Neuron (in vitro differentiated cells): ENCODE measurements around the gene RHOV.
"Not testable (repeated sequence)": the region's sequence is repeated elsewhere in the genome, so short reads cannot be mapped to it uniquely, and the experiment has no call there.

Experiments
- H2AFZ ChIP-seq: one replicate; pipeline ENCODE4 v1.6.1; 2013; ENCODE audit warnings: low read depth, mild to moderate bottlenecking, inconsistent platforms, low read length, moderate library complexity
- H3K27me3 ChIP-seq: one replicate; pipeline ENCODE4 v1.6.1; 2013; ENCODE audit warnings: low read length; ENCODE audit not compliant: insufficient read depth
- H3K36me3 ChIP-seq: one replicate; pipeline ENCODE4 v1.6.1; 2013; ENCODE audit warnings: low read length; ENCODE audit not compliant: insufficient read depth
- H3K4me1 ChIP-seq: one replicate; pipeline ENCODE4 v1.6.1; 2013; ENCODE audit warnings: low read length; ENCODE audit not compliant: insufficient read depth
- H3K4me3 ChIP-seq: 2 replicates; pipeline ENCODE4 v1.5.1; 2013; ENCODE audit warnings: mild to moderate bottlenecking, low read length, moderate library complexity
- H3K9me3 ChIP-seq: one replicate; pipeline ENCODE4 v1.6.1; 2013; ENCODE audit warnings: low read length

RHOV gene

DNA sequence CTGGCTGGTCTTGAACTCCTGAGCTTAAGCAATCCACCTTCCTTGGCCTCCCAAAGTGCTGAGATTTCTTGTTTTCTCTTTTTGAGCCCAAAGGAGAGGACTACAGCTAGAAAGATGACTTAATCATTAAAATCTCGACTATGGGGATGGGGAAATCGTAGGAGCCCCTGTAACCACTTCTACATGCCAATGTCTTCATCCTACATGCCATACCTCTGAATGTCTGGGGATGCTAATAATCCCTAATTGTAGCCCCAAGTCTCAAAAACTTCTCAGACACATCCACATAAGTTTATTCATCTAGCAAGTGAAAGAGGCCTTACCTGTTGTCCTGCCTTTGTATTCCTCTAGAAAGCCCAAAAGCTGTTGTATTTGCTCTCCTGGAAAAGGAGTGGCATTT lies 3.7 kb upstream of the RHOV start:
- H3K36me3 ChIP-seq = no peaks in the 10 kb centered on the region
- peaks cover 5% of the 10 kb centered on the region for H3K4me1 ChIP-seq
- peaks cover 19% of the 10 kb centered on the region for H3K27me3 ChIP-seq
- no peak overlapping the region for H3K4me3 ChIP-seq
- no peak overlapping the region for H2AFZ ChIP-seq
- no peaks in the 10 kb centered on the region for H3K9me3 ChIP-seq

DNA sequence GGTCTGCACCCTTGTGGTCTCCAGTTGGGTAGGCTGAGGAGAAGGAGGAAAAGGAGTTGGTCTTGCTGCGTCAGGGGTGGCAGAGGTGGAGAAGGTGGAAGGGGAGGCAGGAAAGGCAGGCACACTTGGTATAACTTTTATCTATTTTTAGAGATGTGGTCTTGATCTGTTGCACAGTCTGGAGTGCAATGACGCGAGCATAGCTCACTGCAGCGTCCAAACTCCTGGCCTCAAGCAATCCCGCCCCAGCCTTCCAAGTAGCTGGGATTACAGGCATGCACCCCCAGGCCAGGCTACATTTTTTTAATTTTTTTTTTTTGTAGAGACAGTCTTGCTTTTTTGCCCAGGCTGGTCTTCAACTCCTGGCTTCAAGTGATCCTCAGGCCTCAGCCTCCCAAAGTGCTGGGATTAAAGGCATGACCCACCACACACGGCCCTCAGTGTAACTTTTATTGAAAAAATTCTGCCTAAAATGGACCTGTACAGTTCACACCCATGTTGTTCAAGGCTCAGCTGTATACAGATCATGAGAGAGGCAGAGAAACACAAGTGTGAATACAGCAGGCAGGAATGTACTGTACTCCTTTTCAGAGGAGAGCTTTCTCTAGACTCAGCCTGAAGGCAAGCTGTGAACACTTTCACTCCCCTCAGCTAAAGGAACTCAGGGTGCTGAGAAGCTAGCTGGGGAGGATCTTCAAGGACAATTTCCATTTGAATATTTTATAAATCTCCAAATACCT lies 2.1 kb upstream of the RHOV start:
- H3K9me3 ChIP-seq = no peaks in the 10 kb centered on the region
- H3K4me3 ChIP-seq = no peak overlapping the region

DNA sequence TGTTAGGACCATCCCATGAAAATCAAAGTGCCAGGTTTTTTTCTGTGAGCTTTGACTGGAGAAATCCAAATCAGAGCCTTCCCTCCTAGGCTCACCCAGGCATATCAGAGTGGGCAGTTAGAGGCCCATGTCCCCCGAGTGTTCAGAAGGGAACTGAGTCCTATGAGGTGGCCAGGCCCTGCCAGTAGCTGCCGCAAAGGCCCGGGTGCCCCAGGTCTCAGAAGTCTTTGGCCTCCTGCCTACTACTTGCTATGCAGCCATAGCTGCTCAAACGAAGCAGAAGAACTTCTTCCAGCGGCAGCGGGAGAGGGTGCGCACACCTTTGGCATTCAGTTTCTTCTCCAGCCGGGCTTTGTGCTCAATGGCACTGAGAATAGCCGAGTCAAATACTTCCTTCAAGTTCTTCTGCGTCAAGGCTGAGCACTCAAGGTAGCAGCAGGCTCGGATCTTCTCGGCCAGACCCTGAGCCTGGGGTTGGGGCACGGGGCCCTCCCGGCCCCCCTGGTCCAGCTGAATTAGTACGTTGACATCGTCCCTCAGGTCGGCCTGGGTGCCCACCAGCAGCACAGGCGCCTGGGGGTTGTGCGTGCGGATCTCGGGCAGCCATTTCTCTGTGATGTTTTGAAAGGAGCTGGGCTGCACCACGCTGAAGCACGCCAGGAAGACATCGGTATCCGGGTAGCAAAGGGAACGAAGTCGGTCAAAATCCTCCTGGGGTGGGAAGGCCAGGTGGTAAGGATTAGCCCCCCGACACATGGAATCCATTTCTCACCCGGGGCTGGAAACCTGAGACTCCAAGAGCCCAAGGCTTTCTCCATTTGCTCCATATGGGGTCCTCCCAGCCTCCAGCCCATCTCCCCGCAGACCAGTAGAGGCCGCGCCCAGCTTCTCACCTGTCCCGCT lies 992 bp downstream of the RHOV start:
- no peaks in the 10 kb centered on the region for H3K9me3 ChIP-seq
- H3K27me3 ChIP-seq = peaks cover 37% of the 10 kb centered on the region
- peaks cover 5% of the 10 kb centered on the region for H3K4me1 ChIP-seq
- H2AFZ ChIP-seq = peak overlapping the region; percentile 98
- no peaks in the 10 kb centered on the region for H3K36me3 ChIP-seq
- H3K4me3 ChIP-seq = peak overlapping the region; percentile 41

More for the DNA sequence above, 2.1 kb upstream of the RHOV start:
- peaks cover 30% of the 10 kb centered on the region for H3K27me3 ChIP-seq
- H3K4me1 ChIP-seq = peaks cover 5% of the 10 kb centered on the region
- no peaks in the 10 kb centered on the region for H3K36me3 ChIP-seq
- no peak overlapping the region for H2AFZ ChIP-seq

DNA sequence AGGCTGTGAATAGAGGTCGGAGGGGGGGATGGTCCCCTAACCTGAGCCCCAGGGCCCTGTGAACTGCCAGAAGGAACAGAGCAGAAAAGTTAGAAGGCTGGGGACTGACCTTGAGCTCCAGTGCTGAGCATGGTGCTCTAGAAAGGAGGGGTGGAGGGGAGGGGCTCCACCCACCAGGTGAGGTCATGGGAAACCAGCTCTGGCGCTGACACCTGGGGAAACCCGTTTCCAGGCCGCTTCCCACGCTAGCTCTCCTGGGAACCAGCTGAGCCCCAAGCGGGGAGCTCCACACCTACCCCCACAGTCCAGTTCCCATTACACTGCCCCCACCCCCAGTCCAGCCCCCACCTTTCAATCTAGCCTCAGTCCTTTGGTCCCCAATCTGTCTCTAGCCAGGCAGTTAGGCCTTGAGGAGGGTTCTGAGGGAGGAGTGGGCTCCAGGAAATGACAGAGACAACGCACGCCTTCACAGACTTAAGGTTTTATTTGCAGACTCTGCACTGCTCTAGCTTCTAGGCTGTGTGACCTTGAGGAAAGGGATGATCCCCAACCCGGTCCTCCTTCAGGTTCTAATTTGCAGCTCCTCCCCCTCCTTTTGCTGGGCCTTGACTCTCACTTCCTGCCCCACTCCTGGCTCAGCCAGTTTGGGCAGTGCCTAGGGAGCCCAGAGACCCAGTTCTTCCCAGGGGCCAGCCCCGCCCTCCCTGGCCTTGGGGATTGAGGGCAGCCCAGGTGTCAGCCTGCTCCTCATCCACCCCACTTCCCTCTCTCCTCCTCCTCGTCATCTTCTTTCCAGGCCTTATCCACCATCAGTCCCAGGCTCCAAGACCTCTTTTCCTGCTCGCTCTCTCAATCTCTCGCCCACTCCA lies 2.1 kb downstream of the RHOV start:
- H3K9me3 ChIP-seq = no peaks in the 10 kb centered on the region
- H3K36me3 ChIP-seq = no peaks in the 10 kb centered on the region
- no peak overlapping the region for H2AFZ ChIP-seq
- peaks cover 5% of the 10 kb centered on the region for H3K4me1 ChIP-seq
- H3K27me3 ChIP-seq = peaks cover 37% of the 10 kb centered on the region
- H3K4me3 ChIP-seq = no peak overlapping the region

DNA sequence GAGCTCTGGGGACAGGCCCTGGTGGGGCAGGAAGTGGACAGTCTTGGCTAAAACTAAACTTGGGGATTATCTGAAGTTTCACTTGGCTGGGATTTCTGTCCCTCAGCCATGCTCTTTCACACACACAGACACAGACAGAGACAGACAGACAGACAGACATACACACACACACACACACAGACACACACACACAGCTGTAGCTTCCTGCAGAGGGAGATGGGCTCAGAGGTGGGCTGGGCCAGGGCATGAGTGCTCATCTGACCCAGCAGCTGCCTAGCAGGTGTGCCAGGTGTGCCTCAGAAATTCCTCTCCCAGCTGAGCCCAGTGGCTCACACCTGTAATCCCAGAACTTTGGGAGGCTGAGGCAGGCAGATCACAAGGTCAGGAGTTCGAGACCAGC lies 3.3 kb downstream of the RHOV start:
- H3K4me3 ChIP-seq = no peak overlapping the region
- no peaks in the 10 kb centered on the region for H3K36me3 ChIP-seq
- H3K9me3 ChIP-seq = no peaks in the 10 kb centered on the region
- H3K27me3 ChIP-seq = peaks cover 37% of the 10 kb centered on the region
- H3K4me1 ChIP-seq = peaks cover 5% of the 10 kb centered on the region
- no peak overlapping the region for H2AFZ ChIP-seq

DNA sequence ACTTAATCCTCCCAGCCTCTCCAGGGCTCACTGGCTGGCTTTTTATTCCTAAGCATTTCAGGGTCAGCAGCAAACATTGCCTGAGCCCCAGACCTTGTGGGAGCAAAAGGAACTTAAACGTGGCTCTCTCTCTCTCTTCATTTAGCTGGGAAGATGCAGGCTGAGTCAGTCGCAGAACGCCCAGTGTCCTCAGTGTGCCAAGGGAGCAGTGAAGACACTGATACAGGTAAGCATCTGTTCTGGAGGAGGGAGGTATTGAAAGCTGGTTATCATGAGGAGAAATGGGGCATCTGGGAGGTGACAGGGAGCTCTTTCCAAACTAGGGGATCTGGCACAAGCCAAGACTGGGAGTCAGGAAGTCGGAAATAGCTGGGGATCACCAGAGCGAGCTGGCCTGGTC lies 4.3 kb downstream of the RHOV start:
- Histone ChIP-seq H3K9me3 (no peaks in the 10 kb centered on the region), H2AFZ (no peak overlapping the region), H3K36me3 (no peaks in the 10 kb centered on the region), H3K27me3 (peaks cover 35% of the 10 kb centered on the region), H3K4me3 (no peak overlapping the region), H3K4me1 (peaks cover 5% of the 10 kb centered on the region)

DNA sequence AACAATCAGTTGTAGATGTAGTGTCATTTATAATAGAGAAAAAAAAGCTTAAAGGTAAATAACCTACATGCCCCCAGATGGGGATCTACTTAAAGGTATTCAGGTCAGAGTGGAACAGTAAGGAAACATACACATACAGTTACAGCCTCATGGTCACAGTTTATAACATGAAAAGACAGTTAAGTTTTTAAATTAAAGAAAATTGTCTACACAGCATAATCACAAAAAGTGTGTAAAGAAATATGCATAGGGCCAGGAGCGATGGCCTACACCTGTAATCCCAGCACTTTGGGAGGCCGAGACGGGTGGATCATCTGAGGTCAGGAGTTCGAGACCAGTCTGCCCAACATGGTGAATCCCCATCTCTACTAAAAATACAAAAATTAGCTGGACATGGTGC lies 6.8 kb downstream of the RHOV start:
- Histone ChIP-seq H3K4me1 (no peaks in the 10 kb centered on the region), H3K27me3 (peaks cover 14% of the 10 kb centered on the region), H3K4me3 (no peak overlapping the region), H3K36me3 (no peaks in the 10 kb centered on the region), H2AFZ (no peak overlapping the region), H3K9me3 (no peaks in the 10 kb centered on the region)

DNA sequence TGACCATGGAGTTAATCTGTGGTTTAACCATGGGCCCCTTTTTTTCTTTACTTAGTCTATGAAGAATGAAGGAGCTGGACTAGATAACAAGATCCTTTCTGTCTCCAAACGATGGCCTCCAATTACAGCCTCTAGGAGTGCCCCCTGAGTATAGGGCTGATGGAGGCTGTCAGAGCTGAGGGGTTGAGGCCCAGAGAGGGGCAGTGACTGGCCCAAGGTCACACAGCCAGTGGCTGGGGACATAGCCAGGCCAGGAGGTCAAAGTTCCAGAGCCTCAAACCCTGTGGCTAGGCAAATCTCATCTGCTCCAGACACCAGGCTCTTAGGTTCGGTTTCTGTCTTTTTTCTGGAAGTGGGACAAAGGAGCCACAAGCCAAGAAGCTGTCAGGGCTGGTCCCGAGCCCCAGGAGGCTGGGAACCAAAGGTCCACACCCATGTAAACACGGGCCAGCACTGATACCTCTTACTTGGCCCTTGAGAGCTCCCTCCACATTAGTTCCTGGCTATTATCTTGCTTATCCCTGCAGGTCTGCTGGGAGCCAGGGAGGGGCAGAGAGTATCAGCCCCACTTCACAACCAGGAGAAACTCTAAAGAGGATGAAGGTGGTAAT lies 10.3 kb downstream of the RHOV start:
- Histone ChIP-seq H3K4me3 (no peak overlapping the region), H3K27me3 (no peaks in the 10 kb centered on the region), H3K4me1 (no peaks in the 10 kb centered on the region), H2AFZ (no peak overlapping the region), H3K36me3 (no peaks in the 10 kb centered on the region), H3K9me3 (no peaks in the 10 kb centered on the region)

DNA sequence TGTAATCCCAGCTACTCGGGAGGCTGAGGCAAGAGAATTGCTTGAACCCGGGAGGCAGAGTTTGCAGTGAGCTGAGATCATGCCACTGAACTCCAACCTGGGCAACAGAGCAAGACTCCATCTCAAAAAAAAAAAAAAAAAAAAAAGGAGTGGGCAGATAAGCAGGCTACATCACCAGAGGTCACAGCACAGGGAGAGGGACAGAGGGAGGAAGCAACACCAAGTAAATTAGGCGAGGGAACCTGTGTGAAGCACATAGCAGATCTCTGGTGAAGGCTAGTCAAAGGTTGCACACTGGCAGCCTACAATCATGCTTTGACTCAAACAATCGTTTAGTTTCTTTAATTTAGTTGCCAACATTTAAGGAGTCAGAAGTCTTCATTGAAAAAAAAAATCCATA lies 12.9 kb downstream of the RHOV start:
- not testable (repeated sequence) for H3K36me3 ChIP-seq, H3K9me3 ChIP-seq, H3K4me1 ChIP-seq, H2AFZ ChIP-seq, H3K4me3 ChIP-seq, H3K27me3 ChIP-seq

DNA sequence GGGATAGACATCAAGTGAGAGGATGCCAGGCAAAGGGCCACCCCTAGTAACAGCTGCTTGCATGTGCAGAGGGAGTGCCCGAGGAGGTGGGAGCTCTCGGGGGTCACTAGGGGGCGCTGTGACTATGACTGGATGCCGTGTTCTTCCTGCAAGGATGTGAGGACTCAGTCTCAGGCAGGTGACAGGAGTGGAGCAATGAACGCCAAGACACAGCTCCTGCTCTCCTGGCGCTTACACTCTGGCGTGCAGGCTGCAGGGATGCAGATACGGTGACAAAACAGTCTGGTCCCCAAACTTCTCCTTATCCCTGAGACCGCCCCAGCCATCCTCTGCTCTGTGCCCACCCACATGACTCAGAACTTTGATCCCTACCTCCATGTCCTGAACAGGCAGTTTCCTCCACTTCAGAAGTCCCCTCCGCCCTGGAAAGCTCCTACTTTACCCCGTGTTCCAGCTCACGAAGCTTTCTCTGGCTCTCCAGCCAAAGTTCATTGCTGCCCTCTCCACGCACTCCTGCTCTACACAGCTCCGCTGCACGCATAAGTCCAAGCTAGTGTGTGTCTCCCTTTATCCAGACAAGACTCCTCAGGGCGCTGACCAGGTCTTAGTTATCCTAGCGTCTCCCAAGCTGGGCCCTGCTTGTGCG lies 14.7 kb downstream of the RHOV start:
- no peaks in the 10 kb centered on the region for H3K36me3 ChIP-seq
- H3K27me3 ChIP-seq = peaks cover 9% of the 10 kb centered on the region
- H3K4me3 ChIP-seq = no peak overlapping the region
- H3K4me1 ChIP-seq = no peaks in the 10 kb centered on the region
- no peaks in the 10 kb centered on the region for H3K9me3 ChIP-seq
- H2AFZ ChIP-seq = no peak overlapping the region

DNA sequence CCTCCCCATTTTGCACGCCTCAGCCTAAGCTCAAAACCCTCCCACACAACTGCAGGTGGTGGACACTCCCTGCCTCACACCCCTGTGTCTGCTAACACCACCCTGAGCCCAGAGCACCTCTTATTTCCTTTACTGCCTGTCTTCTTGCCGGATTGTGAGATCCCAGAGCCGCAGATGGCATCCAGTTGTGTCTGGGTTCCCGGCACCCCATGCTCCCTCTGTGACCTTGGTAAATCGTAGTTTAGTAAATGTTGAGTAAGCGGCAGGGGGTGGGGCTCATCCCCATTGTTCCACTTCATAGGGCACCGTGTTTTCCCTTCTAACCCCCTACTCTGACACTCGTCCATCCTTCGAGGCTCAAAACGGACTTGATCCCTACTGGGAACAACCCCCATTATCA lies 15.3 kb downstream of the RHOV start:
- no peaks in the 10 kb centered on the region for H3K36me3 ChIP-seq
- no peaks in the 10 kb centered on the region for H3K4me1 ChIP-seq
- no peak overlapping the region for H3K4me3 ChIP-seq
- H3K27me3 ChIP-seq = peaks cover 9% of the 10 kb centered on the region
- no peaks in the 10 kb centered on the region for H3K9me3 ChIP-seq
- H2AFZ ChIP-seq = no peak overlapping the region

DNA sequence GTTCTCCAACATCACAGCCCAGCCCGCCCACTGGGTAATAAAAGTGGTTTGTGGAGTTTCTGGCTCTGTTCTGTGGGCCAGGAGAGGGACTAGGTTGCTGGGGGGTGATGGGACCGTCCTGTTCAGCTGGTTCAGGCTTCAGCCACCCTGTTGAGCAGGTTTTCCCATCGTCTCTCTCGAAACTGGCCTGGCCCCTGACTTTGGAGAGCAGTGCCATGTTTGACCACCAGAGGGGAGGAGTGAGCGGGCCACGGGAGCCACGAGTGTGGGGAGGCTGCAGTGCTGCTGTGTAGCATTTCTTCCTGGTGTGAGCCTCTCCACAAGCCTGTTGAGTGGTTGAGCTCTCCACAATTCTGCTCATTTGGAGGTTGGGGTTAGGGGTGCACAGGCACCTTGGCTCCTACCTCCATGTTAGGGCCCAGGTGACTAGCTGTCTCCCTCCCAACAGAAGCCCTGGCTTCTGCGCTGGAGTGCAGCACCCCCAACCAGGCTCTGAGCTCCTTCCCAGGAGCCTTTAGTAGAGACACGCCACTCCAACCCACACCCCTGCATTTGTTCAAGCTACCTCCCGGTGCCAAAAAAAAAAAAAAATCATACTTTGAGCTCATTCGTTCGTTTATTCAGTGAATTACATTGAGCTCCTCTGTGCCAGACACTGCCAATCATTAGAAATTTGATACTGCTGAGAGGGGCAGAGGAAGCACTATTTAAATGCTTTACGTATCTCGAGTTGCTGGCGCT lies 16.3 kb downstream of the RHOV start:
- peaks cover 12% of the 10 kb centered on the region for H3K27me3 ChIP-seq
- H3K4me3 ChIP-seq = no peak overlapping the region
- no peaks in the 10 kb centered on the region for H3K9me3 ChIP-seq
- no peaks in the 10 kb centered on the region for H3K4me1 ChIP-seq
- no peaks in the 10 kb centered on the region for H3K36me3 ChIP-seq
- no peak overlapping the region for H2AFZ ChIP-seq
